Measurements from ENCODE around the gene DCAF4. TPM values are rescaled to one million over a fixed set of nuclear protein-coding genes. Genes with fewer than 3 reads are reported as not detected.
A peak's percentile ranks its signal among the peaks of the same experiment; 100 is the strongest.
"Not testable (repeated sequence)": the region's sequence is repeated elsewhere in the genome, so short reads cannot be mapped to it uniquely, and the experiment has no call there.

DCAF4 gene
- total and polyA plus RNA-seq, 8 donors = 11.8 to 27.7 (median 17.5) TPM

GRCh38 chr14:72947366-72948160 is 21.3 kb downstream of the DCAF4 start:
- H3K9me3 ChIP-seq = no peaks in the 10 kb centered on the region
- H3K4me1 ChIP-seq = no peaks in the 10 kb centered on the region
- DNase-seq = no peak
- ATAC-seq = no peak
- intact Hi-C loops (cut with DNase I) = loop anchor here in 1 of 2 donors (10.0 kb wide), 1 partner anchor 433 kb away; no protein-coding TSS in a partner anchor
- H3K4me3 ChIP-seq = no peak overlapping the region
- H3K27me3 ChIP-seq = no peaks in the 10 kb centered on the region
- TF ChIP-seq CTCF (IDR thresholded peaks at IDR 0.05) = no peak
- H3K36me3 ChIP-seq = peaks cover 0 to 63% of the 10 kb centered on the region in 2 donors
- no peak overlapping the region for H3K27ac ChIP-seq

DNA sequence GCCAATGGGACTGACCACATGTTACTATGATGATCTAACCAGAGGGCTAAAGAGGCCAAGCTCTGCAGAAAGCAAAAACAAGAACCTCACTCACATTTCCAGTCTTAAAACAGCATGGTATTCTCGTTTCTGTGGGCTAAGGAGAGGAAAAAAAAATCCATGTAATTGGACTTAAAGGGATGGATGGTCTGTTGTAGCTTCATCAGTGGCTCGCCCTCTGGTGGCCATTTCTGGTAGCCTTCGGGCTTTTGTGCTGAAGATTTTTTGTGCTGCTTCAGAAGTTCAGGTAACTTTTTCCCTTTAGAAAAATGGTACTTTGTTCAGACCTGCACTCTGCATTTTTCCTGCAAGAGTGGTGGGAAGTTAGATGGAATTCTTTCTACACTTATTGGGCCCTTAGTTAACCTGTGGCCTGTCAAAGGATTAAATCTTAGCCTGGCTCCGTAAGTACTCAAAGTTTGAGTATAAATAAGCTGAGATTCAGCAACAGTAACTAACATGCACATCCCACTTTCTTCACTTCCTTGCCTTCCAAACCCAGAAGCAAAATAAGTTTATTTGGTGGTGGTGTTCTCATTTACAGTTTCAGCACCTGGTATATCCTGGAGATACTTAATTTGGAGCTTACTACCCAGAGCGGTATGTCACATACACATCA is 22.3 kb downstream of the DCAF4 start:
- peak; percentile 77 for ATAC-seq
- Histone ChIP-seq H3K4me1 (no peaks in the 10 kb centered on the region), H3K27ac (no peak overlapping the region), H3K9me3 (no peaks in the 10 kb centered on the region), H3K4me3 (no peak overlapping the region), H3K27me3 (no peaks in the 10 kb centered on the region), H3K36me3 (peaks cover 0 to 53% of the 10 kb centered on the region in 2 donors)
- TF ChIP-seq CTCF (IDR thresholded peaks at IDR 0.05) = peak; percentile 71 to 91
- peak in 2 of 4 donors; percentile 14 to 51 for DNase-seq
- intact Hi-C loops (cut with DNase I) = loop anchor here in 1 of 2 donors (10.0 kb wide), 1 partner anchor 434 kb away; no protein-coding TSS in a partner anchor

- H3K27me3 ChIP-seq = no peaks in the 10 kb centered on the region
- TF ChIP-seq CTCF (IDR thresholded peaks at IDR 0.05) = no peak
- no peak overlapping the region for H3K27ac ChIP-seq
- no peaks in the 10 kb centered on the region for H3K9me3 ChIP-seq
- DNase-seq (no peak), ATAC-seq (no peak)
- H3K36me3 ChIP-seq = peaks cover 0 to 52% of the 10 kb centered on the region in 2 donors
- H3K4me3 ChIP-seq = no peak overlapping the region
- H3K4me1 ChIP-seq = no peaks in the 10 kb centered on the region
- intact Hi-C loops (cut with DNase I) = no loop called here
Observed at GRCh38 chr14:72952171-72952570, 25.9 kb downstream of the DCAF4 start.

DNA sequence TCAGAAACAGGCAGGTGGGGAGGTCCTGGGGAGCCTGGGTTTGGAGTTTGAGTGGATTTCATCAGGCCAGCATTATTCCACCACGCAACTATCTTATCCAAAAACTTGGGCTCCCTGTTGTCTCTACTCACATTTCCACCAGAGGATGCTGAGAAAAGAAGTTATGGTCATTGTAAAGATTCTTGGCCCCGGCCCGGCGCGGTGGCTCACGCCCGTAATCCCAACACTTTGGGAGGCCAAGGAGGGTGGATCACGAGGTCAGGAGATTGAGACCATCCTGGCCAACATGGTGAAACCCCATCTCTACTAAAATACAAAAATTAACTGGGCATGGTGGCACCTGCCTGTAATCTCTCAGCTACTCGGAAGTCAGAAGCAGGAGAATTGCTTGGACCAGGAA is 30.5 kb downstream of the DCAF4 start:
- H3K4me3 ChIP-seq; H3K27ac ChIP-seq; H3K9me3 ChIP-seq; intact Hi-C loops (cut with DNase I); H3K4me1 ChIP-seq; ATAC-seq; H3K27me3 ChIP-seq; DNase-seq: not testable (repeated sequence)
- H3K36me3 ChIP-seq = peaks cover 0 to 64% of the 10 kb centered on the region in 2 donors

DNA sequence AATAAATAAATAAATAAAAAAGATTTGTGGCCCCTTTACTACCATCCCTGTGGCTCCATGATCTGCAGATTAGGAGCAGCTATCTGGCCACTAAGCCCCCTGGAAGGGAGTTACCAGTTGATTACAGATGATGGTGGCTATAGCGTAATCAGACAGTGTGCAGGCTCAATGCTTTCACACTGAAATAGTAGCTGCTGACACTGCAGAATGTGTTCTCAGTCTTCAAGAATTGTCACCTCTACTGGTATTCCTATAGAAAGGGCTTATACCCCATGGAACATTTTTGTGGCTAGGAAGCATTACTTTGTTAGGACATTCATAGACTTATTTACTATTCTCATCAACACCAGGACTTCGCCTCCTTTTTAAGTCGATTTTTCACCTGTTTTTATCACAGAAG is 30.9 kb downstream of the DCAF4 start:
- no peaks in the 10 kb centered on the region for H3K27me3 ChIP-seq
- H3K4me3 ChIP-seq = no peak overlapping the region
- no peak overlapping the region for H3K27ac ChIP-seq
- ATAC-seq (no peak), DNase-seq (no peak)
- no peaks in the 10 kb centered on the region for H3K4me1 ChIP-seq
- no peak for TF ChIP-seq CTCF (IDR thresholded peaks at IDR 0.05)
- intact Hi-C loops (cut with DNase I) = no loop called here
- peaks cover 0 to 60% of the 10 kb centered on the region in 2 donors for H3K36me3 ChIP-seq
- H3K9me3 ChIP-seq = no peaks in the 10 kb centered on the region

Measured in left lung (tissue), 10 donors.